Panc1 (cell line): ENCODE results near the gene METTL24.

Experiments used
- CTCF ChIP-seq: fragments of 450-650 bp; IDR thresholded peaks from 2 replicates; pipeline ENCODE4 v1.5.1; 2017; ENCODE audit warnings: mild to moderate bottlenecking
- POLR2AphosphoS5 ChIP-seq: IDR thresholded peaks from 2 replicates; pipeline ENCODE4 v1.6.1; 2012; ENCODE audit warnings: mild to moderate bottlenecking, low read depth, low read length, moderate library complexity
- TCF7L2 ChIP-seq: IDR thresholded peaks from 2 replicates; pipeline ENCODE4 v1.6.1; 2011; ENCODE audit warnings: mild to moderate bottlenecking, low read depth, low read length, inconsistent platforms

GRCh38 chr6:110217266-110217665 is 140.9 kb downstream of the METTL24 start:
- no peak for TF ChIP-seq CTCF
- no peak for TF ChIP-seq POLR2AphosphoS5
- no peak for TF ChIP-seq TCF7L2
